ENCODE data around the gene NR6A1. TPM values are rescaled to one million over a fixed set of nuclear protein-coding genes. Genes with fewer than 3 reads are reported as not detected.

The NR6A1 gene
- total RNA-seq, 1 experiment from 2014 or later = 164 TPM

- no peak for DNase-seq (ENCODE audit: low spot score)
- H3K4me3 Mint-ChIP-seq = no peak overlapping the region
- POLR2A ChIA-PET = interaction anchor here (0.5 kb wide), 1 partner anchor 21 kb away, joined by 3 read pairs; no protein-coding TSS in a partner anchor
- TF ChIP-seq HMGA2 (CRISPR knock-in tag; IDR thresholded peaks at IDR 0.05) (no peak), JAZF1 (CRISPR knock-in tag; IDR thresholded peaks at IDR 0.05) (no peak), SMAD4 (CRISPR knock-in tag; IDR thresholded peaks at IDR 0.05) (no peak)
- H3K4me1 Mint-ChIP-seq = peaks cover 47% of the 10 kb centered on the region
- no peaks in the 10 kb centered on the region for H3K27me3 Mint-ChIP-seq (ENCODE audit: low read depth)
- H3K36me3 Mint-ChIP-seq = no peaks in the 10 kb centered on the region
- no peak for ATAC-seq
- H3K9me3 Mint-ChIP-seq = no peaks in the 10 kb centered on the region
- CTCF ChIA-PET = interaction anchor here (0.7 to 2.5 kb wide), 5 partner anchors 18 to 231 kb away, joined by 3 to 10 read pairs (median 3); partner anchors contain the start of gene WDR38
- peak overlapping the region; percentile 78; the same call in 1 of the 2 replicates for H3K27ac Mint-ChIP-seq
Observed at GRCh38 chr9:124621371-124622328, 149.5 kb downstream of the NR6A1 start.

GRCh38 chr9:124618476-124618875 is 152.6 kb downstream of the NR6A1 start:
- H3K9me3 Mint-ChIP-seq = no peaks in the 10 kb centered on the region
- H3K27me3 Mint-ChIP-seq (ENCODE audit: low read depth) = no peaks in the 10 kb centered on the region
- H3K27ac Mint-ChIP-seq = peak overlapping the region; percentile 85
- no peak overlapping the region for H3K4me3 Mint-ChIP-seq
- POLR2A ChIA-PET = interaction anchor here (0.6 kb wide), 1 partner anchor 580 kb away, joined by 4 read pairs; no protein-coding TSS in a partner anchor
- peaks cover 58% of the 10 kb centered on the region for H3K4me1 Mint-ChIP-seq
- no peak for ATAC-seq
- DNase-seq (ENCODE audit: low spot score) = no peak
- CTCF ChIA-PET = interaction anchor here (0.6 to 2.5 kb wide), 22 partner anchors 8 to 234 kb away, joined by 3 to 95 read pairs (median 14); partner anchors contain the start of genes NR6A1, OLFML2A and WDR38
- TF ChIP-seq RELA (CRISPR knock-in tag; IDR thresholded peaks at IDR 0.05; ENCODE audit: borderline replicate concordance) (no peak), MAX (CRISPR knock-in tag; IDR thresholded peaks at IDR 0.05) (no peak), NFATC4 (CRISPR knock-in tag; IDR thresholded peaks at IDR 0.05) (no peak), RORB (CRISPR knock-in tag; IDR thresholded peaks at IDR 0.05) (no peak)
- no peaks in the 10 kb centered on the region for H3K36me3 Mint-ChIP-seq

GRCh38 chr9:124617477-124618141 is 153.5 kb downstream of the NR6A1 start:
- DNase-seq (ENCODE audit: low spot score) (peak; percentile 90), ATAC-seq (peak; percentile 90)
- H3K27ac Mint-ChIP-seq = peak overlapping the region; percentile 94
- H3K4me3 Mint-ChIP-seq = no peak overlapping the region
- ChIA-PET CTCF (interaction anchor here (0.6 to 2.5 kb wide), 69 partner anchors 8 to 606 kb away, joined by 3 to 95 read pairs (median 6); partner anchors contain the start of genes ADGRD2, NR6A1, OLFML2A and WDR38), POLR2A (interaction anchor here (0.5 to 0.9 kb wide), 2 partner anchors 69 to 186 kb away, joined by 3 to 6 read pairs; no protein-coding TSS in a partner anchor)
- no peaks in the 10 kb centered on the region for H3K9me3 Mint-ChIP-seq
- no peaks in the 10 kb centered on the region for H3K27me3 Mint-ChIP-seq (ENCODE audit: low read depth)
- H3K4me1 Mint-ChIP-seq = peaks cover 56% of the 10 kb centered on the region
- H3K36me3 Mint-ChIP-seq = no peaks in the 10 kb centered on the region
- no peak for TF ChIP-seq ZBTB43 (CRISPR knock-in tag; IDR thresholded peaks at IDR 0.05)
- no peak for TF ChIP-seq ZNF423 (CRISPR knock-in tag; IDR thresholded peaks at IDR 0.05)
- no peak for TF ChIP-seq ZNF532 (CRISPR knock-in tag; IDR thresholded peaks at IDR 0.05; ENCODE audit: borderline replicate concordance)
- peak; percentile 89 for TF ChIP-seq CTCF (IDR thresholded peaks at IDR 0.05)
- TF ChIP-seq ZNF317 (CRISPR knock-in tag; IDR thresholded peaks at IDR 0.05; ENCODE audit: borderline replicate concordance, low read depth) = no peak
- TF ChIP-seq ATF2 (CRISPR knock-in tag; IDR thresholded peaks at IDR 0.05; ENCODE audit: borderline replicate concordance, low read depth) = no peak
- TF ChIP-seq ZNF138 (CRISPR knock-in tag; conservative IDR thresholded peaks at IDR 0.05) = no peak
- TF ChIP-seq E2F4 (CRISPR knock-in tag; IDR thresholded peaks at IDR 0.05; ENCODE audit: borderline replicate concordance, low read depth) = no peak
- no peak for TF ChIP-seq USF2 (CRISPR knock-in tag; IDR thresholded peaks at IDR 0.05)
- TF ChIP-seq ZNF219 (CRISPR knock-in tag; IDR thresholded peaks at IDR 0.05; ENCODE audit: borderline replicate concordance) = no peak

Data from WTC11 (cell line).